Esophagus mucosa (tissue), 1 donor: ENCODE measurements around the gene ASTN2. TPM values are rescaled to one million over a fixed set of nuclear protein-coding genes. Genes with fewer than 3 reads are reported as not detected.
"Not testable (repeated sequence)": the region's sequence is repeated elsewhere in the genome, so short reads cannot be mapped to it uniquely, and the experiment has no call there.

ENCODE experiments used
- ATAC-seq: fragments of 200-7000 bp; cut with Tn5 transposase; one replicate; pipeline ENCODE4 v1.9.1; 2020
- total RNA-seq: library from RNA; stranded (reverse); gene quantifications from one replicate; pipeline ENCODE4 v1.2.4, GENCODE V29; 2023
- donor health status: DM: yes; HTN: yes; CAD: no.

The ASTN2 gene
- total RNA-seq, 1 donor from 2014 or later = 1.00 TPM

DNA sequence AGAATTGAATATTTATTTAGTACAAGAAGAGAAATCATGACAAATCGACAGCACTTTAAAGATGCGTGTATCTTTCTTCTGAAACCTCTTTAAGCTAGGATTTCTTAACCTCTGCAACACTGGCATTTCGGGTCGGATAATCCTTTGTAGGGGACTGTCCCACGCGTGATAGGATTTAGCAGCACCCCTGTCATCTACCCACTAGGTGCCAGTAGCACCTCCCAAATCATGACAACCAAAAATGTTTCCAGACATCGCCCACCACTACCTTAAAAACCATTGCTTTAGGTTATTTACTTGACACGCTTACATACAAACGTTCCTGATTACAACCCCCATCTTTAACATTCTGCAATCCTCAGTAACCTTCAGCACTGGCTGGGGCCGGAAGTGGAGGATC is 504.7 kb downstream of the ASTN2 start:
- no peak for ATAC-seq

DNA sequence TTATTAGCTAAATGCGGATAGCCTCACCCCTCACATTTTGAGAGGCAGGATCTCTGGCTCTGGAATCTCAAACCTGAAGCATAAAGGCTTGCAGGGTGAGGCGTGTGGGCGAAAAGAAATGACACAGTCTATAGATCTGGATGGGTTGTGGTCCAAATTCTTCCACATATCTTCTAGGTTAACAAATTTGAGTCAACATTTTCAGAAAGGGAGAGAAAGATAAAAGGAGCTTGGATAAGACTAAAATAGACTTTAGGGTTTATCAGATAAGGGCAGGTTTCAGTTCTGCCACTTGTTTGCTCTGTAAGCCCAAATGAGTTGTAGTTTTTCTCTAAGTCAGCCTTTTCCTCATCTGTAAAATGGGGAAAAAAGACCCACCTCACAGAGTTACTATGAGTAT is 506.9 kb downstream of the ASTN2 start:
- no peak for ATAC-seq

DNA sequence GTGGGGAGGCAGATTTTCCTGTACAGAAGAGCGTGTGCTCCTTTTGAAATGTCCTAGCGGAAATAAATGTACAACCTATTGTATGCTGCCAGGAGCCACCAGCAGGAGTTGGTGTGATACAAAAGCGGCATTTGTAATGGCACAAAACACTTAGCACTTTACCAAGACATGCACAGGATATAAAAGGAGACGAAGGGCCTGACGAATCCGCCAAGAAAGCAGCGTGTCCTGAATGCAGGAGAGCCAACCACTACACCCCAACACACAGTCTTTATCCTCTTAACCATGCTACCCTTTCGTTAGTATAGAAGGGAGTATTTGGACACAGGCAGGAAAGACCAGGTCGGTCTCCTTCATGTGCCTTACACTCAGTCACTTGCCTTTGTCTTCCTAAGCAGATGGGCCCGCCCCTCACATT is 509.7 kb downstream of the ASTN2 start:
- ATAC-seq = peak; percentile 47

DNA sequence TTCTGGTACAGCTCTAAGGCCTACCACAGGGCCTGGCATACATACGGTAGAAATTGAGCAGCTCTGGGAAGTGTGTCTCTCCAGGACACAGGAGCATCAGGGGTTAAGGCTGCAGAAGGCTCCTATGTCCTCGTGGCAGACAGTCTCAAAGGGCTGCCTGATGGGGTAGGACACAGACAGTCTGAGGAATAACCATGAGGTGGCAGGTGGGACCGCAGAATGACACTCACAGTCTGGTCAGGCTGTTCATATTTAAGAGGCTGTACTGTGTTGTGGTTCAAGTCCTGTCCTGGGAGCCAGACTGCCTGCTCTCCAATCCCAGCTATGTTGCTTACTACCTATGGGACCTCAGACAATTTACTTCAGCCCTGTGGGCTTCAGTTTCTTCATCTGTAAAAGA is 510.7 kb downstream of the ASTN2 start:
- ATAC-seq = no peak

DNA sequence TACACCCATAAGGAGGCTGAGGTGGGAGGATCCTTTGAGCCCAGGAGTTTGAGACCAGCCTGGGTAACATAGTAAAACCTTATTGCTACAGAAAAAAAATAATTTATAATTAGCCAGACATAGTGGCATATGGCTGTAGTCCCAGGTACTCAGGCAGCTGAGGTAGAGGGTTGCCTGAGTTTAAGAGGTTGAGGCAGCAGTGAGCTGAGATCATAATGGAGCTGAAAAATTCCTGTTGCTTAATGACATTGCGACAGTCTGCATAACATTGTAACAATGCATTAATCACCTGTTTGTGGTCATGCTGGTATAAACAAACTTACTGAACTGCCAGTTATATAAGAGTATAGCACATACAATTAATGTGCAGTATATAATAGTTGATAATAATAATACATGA is 513.6 kb downstream of the ASTN2 start:
- no peak for ATAC-seq

DNA sequence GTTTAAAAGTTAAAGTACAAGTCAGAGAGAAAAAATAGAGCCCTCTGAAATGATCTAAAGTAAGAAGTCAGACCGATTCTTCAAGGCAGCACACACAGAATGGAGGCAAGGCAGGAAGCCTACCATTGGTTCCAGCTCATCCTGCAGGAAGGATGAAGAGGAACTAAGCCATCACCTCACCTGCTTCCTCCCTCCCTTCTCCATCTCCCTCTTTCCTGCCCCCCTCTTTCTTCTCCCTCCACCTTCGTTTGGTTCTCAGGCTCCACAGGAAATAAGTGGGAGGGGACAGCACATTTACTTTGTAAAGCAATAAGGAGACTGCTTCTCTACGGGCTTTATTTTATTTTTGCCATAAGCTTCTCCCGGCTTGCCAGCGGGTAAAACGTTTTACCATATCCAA is 514.3 kb downstream of the ASTN2 start:
- ATAC-seq = no peak

DNA sequence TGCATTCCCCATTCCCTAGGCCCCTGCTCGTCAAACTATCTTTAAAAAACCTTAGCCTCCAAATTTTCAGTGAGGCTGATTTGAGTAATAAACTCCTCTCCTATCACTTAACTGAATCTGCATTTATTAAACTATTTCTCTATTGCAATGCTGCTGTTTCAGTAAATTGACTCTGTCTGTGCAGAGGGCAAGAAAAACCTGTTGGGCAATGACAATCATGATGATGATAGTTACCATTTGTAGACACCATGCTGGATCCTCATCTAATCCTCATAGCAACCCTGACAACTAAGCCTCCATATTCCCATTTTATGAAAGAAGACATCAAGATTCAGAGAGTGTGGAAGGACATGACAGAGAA is 514.9 kb downstream of the ASTN2 start:
- ATAC-seq = no peak

DNA sequence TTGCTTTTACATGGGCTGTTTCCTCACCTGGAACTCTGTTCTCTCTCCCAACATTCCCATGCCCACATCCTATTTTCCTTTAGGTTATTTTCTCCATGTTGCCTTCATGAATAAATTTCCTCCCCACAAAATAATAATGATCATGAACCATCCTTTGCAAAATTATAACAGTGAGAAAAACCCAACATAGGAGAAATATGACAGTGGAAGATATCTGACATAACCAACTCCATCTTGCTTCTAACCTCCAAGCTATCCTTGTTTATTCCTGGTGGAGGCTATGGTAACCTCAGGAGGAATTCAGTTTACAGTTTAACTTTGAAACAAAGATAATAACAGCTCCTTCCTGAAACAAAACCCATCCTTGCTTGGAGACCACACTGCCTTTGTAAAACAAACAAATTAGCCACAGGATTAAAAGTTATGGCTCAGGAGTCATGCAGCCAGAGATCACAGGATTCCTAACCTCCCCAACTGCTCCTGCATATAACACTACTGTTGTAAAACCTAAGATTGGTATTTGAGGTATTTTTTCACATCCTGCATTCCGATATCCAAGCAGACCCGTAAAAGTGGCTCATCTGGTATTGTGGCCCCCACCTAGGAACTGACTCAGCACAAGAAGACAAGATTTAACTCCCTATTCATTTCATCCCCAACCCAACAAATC is 515.4 kb downstream of the ASTN2 start:
- ATAC-seq = no peak

DNA sequence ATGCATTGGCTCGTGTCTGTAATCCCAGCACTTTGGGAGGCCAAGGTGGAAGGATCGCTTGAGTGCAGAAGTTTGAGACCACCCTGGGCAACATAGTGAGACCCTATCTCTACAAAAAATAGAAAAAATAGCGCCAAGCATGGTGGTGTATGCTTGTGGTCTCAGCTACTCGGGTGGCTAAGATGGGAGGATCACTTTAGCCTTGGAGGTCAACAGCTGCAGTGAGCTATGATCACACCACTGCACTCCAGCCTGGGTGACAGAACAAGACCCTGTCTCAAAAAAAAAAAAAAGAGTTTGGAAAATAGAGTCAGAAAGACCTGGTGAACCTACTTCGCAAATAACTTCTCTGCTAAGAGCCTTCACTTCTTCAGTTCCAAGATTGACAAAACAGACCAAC is 516.7 kb downstream of the ASTN2 start:
- ATAC-seq = not testable (repeated sequence)

DNA sequence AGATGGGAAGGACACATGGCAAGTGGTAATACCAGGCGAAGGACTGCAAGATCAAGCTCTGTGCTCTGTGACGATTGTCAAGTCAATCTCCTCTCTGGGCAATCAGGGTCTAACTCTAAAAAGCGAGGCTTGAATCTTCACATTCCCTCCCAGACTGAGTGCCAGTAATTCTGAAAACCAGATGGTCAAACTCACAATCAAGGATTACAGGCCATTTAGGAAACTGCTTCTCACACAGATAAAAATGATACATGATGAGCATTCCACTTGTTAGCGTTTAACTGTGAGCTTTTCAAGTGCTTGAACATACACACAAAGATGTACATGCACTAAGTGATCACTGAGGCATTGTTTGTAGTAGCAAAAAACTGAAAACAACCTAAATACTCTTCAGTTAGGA is 517.7 kb downstream of the ASTN2 start:
- no peak for ATAC-seq

DNA sequence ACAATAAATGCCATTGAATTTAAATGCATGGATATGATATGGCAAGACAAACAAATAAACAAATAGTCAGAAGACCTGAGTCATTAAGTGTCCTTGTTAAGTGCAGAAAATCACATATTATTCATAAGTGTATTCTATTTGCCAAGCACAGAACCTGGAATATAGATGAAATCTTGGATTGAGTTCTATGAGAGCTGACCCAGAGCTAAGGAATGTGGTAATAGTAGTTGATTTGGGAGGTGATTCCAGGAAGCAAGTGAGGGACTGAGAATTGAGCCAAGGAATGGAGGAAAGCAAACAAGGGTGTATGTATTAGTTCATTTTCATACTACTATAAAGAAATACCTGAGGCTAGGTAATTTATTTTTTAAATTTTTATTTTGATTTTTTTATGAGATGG is 518.9 kb downstream of the ASTN2 start:
- no peak for ATAC-seq

DNA sequence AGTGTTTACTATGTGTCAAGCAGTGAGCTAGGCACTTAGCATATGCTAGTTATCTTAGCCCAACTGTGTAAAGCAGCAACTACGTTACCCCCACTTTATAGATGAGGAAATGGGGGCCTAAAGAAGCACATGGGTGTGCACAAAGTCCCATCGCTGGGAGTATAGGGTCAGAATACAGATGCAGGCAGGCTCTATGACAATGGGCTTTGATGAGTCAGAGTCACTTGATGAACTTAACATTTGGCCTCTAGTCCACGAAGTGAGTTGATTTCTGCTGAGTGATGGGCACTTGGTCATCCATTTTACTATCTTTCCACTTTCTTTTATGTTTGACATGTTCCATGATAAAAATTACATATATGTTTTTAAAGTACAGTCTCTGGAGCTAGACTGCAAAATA is 523.4 kb downstream of the ASTN2 start:
- ATAC-seq = no peak

DNA sequence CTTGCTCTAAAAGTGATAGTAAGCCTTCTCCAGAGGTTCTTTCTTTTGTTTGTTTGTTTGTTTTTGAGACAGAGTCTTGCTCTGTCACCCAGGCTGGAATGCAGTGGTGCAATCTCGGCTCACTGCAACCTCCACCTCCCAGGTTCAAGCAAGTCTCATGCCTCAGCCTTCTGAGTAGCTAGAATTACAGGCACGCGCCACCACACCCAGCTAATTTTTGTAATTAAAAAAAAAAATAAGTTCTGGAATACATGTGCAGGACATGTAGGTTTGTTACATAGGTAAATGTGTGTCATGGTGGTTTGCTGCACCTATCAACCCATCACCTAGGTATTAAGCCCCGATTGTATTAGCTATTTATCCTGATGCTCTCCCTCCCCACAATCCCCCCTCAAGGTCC is 526.4 kb downstream of the ASTN2 start:
- not testable (repeated sequence) for ATAC-seq

DNA sequence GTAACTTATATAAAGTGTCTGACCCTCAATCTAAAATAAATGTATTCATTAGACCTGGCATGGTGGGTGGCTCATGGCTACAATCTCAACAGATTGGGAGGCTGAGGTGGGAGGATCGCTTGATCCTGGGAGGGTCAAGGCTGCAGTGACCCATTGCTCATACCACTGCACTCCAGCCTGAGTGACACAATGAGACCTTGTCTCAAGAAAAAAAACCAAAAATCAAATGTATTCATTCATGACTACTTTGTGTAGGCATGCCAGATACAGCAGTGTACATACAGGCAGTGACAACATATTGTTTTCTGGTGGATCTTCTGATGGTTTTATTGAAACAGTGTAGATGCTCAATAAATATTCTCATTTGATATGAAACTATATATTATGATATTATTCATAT is 526.8 kb downstream of the ASTN2 start:
- no peak for ATAC-seq

DNA sequence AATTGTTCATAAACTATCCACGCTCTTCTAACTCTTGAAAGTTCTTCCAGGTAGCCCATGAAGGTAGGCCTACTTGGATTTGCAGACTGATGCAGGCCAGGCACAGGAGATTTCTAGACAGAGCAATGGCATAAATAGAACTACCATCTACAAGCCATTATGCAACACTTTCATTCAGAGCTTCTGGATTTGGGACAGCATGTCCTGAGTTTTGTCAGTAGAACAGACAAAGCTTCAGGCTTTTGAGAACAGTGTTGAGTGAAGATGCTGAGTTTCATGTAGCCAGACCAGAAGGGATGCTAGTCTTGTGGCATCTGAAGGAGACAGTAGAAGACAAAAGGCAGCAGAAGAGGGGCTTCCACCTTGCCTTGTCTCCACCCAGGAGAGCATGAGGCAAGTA is 531.2 kb downstream of the ASTN2 start:
- ATAC-seq = no peak

DNA sequence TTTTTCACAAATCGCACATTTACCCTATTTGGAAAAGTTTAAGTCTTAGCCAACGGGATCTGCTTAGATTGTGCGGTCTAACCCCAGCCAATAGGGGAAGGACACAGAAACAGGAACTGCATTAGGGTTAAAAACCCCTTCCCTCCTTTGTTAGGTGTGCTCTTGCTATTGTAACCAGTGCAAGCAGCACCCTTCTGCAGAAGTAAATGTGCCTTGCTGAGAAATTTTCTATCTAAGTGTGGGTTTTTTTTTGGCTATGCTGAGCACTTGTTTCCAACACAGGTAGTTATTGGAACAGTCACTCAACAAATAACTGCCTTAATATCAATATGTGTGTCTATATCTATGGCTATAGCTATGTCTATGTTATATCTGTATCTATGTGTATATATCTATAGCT is 537.8 kb downstream of the ASTN2 start:
- ATAC-seq = no peak

DNA sequence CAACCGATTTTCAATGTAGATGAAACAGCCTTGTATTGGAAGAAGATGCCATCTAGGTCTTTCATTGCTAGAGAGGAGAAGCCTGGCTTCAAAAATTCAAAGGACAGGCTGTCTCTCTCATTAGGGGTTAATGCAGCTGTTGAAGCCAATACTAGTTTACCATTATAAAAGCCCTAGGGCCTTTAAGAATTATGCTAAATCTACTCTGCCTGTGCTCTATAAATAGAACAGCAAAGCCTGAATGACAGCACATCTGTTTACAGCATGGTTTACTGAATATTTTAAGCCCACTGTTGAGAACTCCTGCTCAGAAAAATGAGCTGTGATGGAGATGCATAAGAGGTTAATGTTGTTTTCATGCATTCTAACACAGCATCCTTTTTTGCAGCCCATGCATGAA is 539.3 kb downstream of the ASTN2 start:
- no peak for ATAC-seq

DNA sequence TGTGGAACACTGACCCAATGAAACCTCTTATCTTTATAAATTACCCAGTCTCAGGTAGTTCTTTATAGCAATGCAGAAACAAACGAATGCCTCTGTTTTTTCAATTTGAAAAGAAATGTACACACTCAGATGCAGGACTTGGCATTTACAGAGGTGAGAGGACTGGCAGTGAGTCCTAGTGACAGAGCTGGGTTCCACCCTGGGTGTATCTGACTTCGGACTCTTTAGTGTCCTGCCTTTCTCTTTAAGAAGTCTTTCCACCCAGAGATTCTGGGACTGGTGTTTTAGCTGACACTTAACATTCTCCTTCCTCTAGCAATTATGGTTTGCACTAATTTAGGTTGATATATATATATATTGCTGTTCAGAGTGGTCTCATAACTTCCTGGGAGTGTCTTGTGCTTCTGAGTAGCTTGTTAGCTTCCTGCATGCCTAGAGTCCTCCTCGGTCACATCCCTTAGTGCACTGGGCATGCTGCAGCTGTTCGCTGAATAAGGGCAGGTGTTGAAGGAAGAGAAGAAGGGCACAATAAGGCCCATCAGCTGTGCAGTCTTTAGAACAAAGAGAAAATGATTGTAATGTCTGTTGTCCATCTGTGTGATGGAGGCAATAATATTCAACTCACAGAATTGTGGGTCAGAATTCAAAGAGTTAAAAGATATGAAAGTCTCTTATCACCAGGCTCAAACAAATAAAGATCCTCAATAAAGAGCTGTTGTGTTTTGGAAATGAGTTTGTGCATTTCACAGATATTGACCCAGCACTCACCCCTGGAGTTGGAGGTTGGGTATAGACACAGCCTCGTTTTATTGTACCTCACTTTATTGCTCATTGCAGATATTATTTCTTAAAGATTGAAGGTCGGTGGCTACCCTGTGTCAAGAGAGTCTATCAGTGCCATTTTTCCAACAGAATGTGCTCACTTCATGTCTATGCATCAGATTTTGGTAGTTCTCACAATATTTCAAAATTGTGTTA is 540.6 kb downstream of the ASTN2 start:
- no peak for ATAC-seq

DNA sequence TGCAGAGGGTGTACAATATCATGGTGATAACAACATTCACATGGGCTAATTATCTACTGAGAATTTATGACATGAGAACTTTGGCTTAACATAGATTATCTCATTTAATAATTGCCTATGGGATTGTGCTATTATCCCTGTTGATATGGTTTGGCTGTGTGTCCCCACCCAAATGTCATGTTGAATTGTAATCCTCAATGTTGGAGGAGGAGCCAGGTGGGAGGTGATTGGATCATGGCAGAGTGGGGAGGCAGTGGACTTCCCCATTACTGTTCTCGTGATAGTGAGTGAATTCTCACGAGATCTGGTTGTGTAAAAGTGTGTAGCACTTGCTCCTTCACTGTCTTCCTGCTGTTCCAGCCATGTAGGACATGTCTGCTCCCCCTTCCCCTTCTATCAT is 541.4 kb downstream of the ASTN2 start:
- ATAC-seq = no peak

DNA sequence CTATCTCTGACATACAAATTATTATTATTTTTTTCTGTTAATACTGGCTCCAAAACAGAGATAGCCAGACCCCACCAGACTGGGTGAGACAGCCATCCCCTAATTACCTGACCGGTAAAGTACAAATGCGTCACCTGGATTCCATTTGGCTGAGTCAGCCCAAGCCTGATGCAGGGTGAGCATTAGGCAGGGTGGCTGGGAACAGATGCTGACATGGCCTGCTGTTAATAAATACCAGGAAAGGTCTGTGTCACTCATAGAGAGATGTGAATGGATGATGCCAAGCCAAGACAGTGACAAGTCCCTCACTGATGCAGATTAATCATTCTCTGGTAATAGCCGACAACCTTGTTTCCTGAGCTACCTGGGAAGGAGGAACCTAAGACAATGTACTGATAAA is 544.3 kb downstream of the ASTN2 start:
- peak; percentile 99 for ATAC-seq

DNA sequence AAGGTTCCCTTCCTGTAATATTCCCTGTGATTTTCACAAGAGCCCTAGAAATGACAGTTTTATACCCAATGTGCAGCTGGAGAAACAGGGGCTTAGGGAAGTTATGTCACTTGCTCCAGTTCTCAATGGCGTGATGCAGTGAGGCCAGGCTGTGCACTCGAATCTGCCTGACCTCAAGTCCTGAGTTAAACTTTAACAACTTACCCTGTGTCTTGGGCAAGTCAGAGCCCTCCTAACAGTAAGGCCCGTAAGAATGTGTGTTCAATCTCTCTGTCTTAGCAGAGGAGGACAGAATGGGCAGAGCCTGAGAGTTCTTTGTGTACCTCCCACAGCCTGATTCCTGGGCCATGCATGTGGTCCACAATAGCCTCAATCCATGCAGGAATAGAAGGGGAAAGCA is 546.7 kb downstream of the ASTN2 start:
- no peak for ATAC-seq

DNA sequence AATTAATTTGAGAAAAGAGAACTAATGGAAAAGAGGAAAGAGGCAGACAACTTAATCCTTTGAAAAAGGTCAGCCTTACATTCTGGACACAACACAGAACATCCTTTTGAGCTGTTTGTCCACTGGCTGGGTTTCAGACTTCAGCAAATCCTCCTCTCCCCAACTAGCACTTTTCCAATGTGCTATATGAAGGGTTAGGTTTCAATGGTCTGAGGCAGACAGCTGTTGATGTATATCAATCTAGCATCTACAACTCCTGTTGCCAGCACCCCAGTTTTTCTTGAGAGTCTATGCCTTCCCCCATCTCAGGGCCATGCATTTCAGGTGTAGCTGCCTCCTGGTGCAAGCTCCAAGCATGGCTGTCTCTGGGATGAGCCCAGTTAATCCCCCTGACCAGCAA is 553.5 kb downstream of the ASTN2 start:
- no peak for ATAC-seq

DNA sequence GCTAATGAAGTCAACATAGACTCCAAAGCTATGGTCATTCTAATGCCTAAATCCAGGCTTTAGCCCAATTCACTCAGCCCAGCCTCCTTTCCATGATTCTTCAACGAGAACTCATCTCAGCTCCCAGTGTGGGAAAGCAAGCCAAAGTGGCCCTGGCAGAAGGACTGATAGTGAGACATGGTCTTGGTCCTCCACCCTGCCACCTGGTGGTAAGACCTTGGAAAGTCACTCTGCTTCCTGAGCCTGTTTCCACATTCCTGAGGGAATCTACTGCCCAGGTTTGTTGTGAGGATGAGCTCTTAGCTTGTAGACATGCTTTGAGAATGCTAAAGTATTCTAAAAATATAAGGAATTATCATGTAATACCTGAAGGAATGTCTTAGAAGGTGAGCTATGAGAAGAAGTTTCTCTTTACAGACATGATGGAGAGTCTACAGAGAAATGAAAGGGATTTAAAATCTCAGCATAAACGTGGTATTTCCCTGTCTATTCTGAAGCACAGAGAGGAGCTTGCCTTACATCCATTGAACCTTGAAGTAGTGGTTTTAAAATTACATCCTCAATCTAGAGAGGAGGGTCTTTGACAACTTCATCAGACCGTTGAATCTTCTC is 554.2 kb downstream of the ASTN2 start:
- ATAC-seq = peak; percentile 44

DNA sequence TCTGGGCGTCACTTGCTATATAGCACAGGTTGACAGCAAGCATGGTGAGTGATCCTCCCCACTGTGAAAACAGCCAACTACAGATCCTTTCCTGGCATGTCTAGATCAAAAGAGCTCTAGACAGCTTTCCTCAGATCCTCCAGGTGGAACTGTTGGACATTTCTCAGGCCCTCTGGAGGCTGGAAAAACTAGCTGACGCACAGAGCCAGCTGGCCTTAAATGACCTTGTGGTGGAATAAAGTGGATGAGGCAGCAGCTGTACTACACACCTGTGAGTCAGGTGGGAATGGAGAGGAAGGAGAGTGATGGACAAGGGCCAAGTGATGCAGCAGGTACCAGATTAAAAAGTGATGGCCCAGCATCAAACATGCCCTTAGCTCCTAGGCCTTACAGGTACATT is 555.1 kb downstream of the ASTN2 start:
- peak; percentile 62 for ATAC-seq
